GM12872 (cell line): ENCODE measurements around the gene TOX3.

ENCODE experiments used
- TF ChIP-seq, protein P1 (sequence below): IDR thresholded peaks from 3 replicates; pipeline ENCODE4 v1.5.1; 2011; ENCODE audit warnings: low read depth, mild to moderate bottlenecking, low read length, moderate library complexity; ENCODE audit not compliant: insufficient read depth

Gene TOX3

GRCh38 chr16:52580488-52580887 lies 33.5 kb upstream of the TOX3 start:
- TF ChIP-seq, protein P1, sequence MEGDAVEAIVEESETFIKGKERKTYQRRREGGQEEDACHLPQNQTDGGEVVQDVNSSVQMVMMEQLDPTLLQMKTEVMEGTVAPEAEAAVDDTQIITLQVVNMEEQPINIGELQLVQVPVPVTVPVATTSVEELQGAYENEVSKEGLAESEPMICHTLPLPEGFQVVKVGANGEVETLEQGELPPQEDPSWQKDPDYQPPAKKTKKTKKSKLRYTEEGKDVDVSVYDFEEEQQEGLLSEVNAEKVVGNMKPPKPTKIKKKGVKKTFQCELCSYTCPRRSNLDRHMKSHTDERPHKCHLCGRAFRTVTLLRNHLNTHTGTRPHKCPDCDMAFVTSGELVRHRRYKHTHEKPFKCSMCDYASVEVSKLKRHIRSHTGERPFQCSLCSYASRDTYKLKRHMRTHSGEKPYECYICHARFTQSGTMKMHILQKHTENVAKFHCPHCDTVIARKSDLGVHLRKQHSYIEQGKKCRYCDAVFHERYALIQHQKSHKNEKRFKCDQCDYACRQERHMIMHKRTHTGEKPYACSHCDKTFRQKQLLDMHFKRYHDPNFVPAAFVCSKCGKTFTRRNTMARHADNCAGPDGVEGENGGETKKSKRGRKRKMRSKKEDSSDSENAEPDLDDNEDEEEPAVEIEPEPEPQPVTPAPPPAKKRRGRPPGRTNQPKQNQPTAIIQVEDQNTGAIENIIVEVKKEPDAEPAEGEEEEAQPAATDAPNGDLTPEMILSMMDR, result no peak

GRCh38 chr16:52578829-52579498 lies 32.0 kb upstream of the TOX3 start:
- TF ChIP-seq, protein P1, result no peak

DNA sequence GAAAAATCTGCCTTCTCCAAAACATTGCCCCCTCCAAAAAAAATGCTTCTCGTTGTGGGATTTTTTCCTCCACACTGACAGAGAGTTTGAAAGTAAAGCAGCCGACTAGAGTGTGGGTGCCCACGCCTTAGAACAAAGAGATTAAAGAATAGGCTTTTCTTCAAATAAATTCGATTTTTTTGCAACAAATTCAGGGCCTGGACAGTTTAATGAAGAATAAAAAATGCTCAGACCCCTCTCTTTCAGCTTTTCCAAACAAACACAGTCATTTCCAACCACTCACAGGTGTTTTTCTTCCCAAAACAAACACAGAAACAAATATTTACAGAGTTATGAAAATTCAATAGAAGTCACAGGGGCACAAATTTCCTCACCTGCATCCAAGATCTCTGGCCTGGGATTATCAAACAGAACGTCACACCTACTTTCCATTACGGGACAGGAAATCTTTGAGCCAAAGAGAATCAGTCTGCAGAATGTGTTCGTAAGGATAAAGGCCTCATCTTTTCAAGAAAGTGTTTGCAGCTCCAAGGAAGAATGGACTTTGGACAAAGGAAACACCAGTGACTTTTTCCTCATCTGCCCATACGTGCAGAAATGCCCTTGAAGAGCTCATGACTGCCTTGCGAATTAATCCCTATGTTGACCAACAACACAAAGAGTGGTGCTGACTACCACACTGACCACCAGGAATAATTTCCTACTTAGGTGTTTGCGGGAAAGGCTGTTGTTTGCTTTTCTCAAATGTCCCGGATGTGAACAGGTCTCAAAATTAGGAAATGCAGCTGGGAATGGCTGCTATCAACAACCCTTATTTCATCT lies 31.3 kb upstream of the TOX3 start:
- TF ChIP-seq, protein P1, result no peak

DNA sequence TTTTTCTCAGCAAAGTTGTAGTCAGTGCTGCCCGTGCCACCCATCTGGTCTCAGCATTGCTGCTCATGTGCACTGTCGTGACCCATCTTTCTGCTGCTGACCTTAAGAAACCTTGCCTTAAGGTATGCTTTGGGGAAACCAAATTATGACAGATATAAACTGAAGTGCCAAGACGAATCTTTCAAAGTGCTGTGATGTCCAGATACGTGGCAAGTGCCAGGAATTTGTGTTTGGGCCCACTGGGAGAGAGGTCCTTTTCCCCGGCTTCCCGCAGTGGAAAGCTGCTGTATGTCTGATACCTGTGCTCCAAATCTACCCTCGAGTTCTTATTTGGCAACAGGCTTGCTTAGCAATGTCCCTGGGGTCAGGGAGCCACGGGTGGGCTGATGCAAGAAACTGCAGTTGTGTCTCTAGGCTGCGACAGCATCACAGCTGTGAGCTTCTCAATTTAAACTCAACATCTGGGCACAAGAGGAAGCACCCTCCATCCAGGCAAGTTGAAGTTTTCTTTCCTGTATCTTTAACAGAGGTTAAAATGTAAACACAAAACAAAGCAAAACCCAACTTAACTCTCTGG lies 30.3 kb upstream of the TOX3 start:
- TF ChIP-seq, protein P1, result no peak

DNA sequence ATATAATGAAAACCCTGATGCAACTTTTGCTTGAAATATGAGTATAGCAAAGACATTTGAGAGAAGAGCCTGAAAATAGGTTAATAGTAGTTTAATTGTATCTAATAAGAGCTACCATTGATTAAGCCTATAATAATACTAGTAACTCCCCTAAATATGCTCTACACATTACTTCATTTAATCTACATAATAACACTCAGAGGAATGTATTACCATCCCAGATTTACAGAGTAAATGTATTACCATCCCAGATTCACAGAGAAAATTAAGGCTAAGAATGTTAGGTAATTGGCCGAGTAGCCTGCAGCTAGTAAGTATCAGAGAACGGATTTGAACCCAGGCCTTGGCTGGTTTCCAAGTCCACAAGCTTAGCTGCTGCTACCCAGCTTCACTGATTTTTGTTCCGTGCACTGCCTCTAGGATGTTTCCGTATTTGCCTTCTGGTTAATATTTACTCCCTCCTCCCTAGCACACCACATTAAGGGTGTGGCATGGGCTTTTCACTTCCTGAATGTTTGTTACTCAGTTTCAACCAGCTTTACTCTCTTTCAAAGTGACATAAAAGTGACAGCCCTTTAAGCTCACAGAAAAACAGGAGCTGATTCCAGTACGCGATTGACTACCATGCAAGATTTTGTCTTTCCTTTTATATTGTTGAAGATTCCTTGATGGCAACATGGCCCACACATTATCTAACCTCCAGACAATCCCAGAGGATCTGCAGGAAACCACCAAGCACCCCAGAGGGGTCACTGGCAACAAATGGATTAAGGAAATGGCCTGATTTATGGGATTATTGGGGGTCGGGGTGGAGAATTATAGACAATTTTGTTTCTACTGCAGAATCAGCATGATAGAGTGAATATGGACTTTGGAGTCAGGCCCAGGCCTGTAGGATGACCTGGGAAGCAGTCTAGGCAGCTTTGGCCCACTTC lies 26.7 kb upstream of the TOX3 start:
- TF ChIP-seq, protein P1, result no peak

GRCh38 chr16:52572656-52573055 lies 25.7 kb upstream of the TOX3 start:
- TF ChIP-seq, protein P1, result no peak

DNA sequence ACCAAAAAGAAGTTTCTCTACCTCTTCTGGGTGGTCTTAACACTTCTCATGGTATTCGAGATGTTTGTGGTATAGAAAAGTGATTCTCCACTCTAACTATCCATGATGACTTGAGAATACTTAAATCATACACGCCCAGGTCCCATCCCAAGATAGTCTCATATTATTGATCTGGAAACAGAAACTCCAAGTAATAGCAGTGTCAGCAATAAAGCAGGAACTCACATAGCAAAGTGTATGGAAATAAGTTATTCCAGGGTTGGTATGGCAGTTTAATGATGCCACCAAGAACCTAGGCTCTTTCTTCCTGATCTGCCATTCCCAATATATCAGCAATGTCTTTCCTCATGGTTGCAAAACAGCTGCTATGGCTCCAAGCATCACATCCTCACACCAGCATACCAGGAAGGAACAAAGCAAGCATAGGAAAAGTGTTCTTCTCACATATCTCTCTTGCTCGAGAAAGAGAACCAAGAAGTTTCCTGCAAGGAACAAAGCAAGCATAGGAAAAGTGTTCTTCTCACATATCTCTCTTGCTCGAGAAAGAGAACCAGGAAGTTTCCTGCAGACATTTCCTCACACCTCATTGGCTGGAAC lies 23.6 kb upstream of the TOX3 start:
- TF ChIP-seq, protein P1, result no peak
